ENCODE data around the gene SIGLECL1.
"Not testable (repeated sequence)": the region's sequence is repeated elsewhere in the genome, so short reads cannot be mapped to it uniquely, and the experiment has no call there.

The SIGLECL1 gene

GRCh38 chr19:51250786-51251467, at the start of gene SIGLECL1:
Gene SIGLECL1, plus strand, starts transcription at chr19:51251080. Its CDS starts 12,993 bp downstream, at chr19:51264073.
- no peak for DNase-seq (ENCODE audit: low read depth, low spot score)
- no peak for TF ChIP-seq ZNF274 (IDR thresholded peaks at IDR 0.05; ENCODE audit: low read depth, low read length)
- TF ChIP-seq YY1 (IDR thresholded peaks at IDR 0.05; ENCODE audit: insufficient read depth, insufficient read length), result no peak
- no peak for TF ChIP-seq SUZ12 (IDR thresholded peaks at IDR 0.05; ENCODE audit: extremely low read depth, insufficient read depth, insufficient read length)
- Histone ChIP-seq H3K4me3 (ENCODE audit: insufficient read length, low read depth) (no peak within 1 kb of the TSS), H3K4me1 (ENCODE audit: insufficient read depth, insufficient read length) (no peaks in the 10 kb centered on the region), H3K9ac (ENCODE audit: insufficient read length, low read depth) (no peak within 1 kb of the TSS), H3K9me3 (ENCODE audit: insufficient read depth, low read length) (peaks cover 8% of the 10 kb centered on the region; the same call in 1 of the 2 replicates), H3K27me3 (ENCODE audit: insufficient read depth, insufficient read length) (no peaks in the 10 kb centered on the region), H3K36me3 (ENCODE audit: insufficient read depth, insufficient read length, low read length) (no peaks in the 10 kb centered on the region)

- H3K4me3 ChIP-seq (ENCODE audit: insufficient read length, low read depth), result no peak overlapping the region
- no peaks in the 10 kb centered on the region for H3K27me3 ChIP-seq (ENCODE audit: insufficient read depth, insufficient read length)
- TF ChIP-seq SUZ12 (IDR thresholded peaks at IDR 0.05; ENCODE audit: extremely low read depth, insufficient read depth, insufficient read length) (no peak), ZNF274 (IDR thresholded peaks at IDR 0.05; ENCODE audit: low read depth, low read length) (no peak), YY1 (IDR thresholded peaks at IDR 0.05; ENCODE audit: insufficient read depth, insufficient read length) (no peak)
Observed at GRCh38 chr19:51201712-51202111, 49.2 kb upstream of the SIGLECL1 start.

GRCh38 chr19:51203916-51204315, 47.0 kb upstream of the SIGLECL1 start:
- Histone ChIP-seq H3K4me3 (ENCODE audit: insufficient read length, low read depth) (no peak overlapping the region), H3K4me1 (ENCODE audit: insufficient read depth, insufficient read length) (no peaks in the 10 kb centered on the region), H3K9ac (ENCODE audit: insufficient read length, low read depth) (no peak overlapping the region), H3K9me3 (ENCODE audit: insufficient read depth, low read length) (no peaks in the 10 kb centered on the region), H3K36me3 (ENCODE audit: insufficient read depth, insufficient read length, low read length) (no peaks in the 10 kb centered on the region), H3K27me3 (ENCODE audit: insufficient read depth, insufficient read length) (no peaks in the 10 kb centered on the region)
- no peak for DNase-seq (ENCODE audit: low read depth, low spot score)
- TF ChIP-seq SUZ12 (IDR thresholded peaks at IDR 0.05; ENCODE audit: extremely low read depth, insufficient read depth, insufficient read length), result no peak
- no peak for TF ChIP-seq ZNF274 (IDR thresholded peaks at IDR 0.05; ENCODE audit: low read depth, low read length)
- no peak for TF ChIP-seq YY1 (IDR thresholded peaks at IDR 0.05; ENCODE audit: insufficient read depth, insufficient read length)

More at GRCh38 chr19:51201712-51202111, 49.2 kb upstream of the SIGLECL1 start:
- H3K9ac ChIP-seq (ENCODE audit: insufficient read length, low read depth), result no peak overlapping the region
- H3K9me3 ChIP-seq (ENCODE audit: insufficient read depth, low read length), result no peaks in the 10 kb centered on the region
- H3K36me3 ChIP-seq (ENCODE audit: insufficient read depth, insufficient read length, low read length), result no peaks in the 10 kb centered on the region
- DNase-seq (ENCODE audit: low read depth, low spot score), result no peak
- H3K4me1 ChIP-seq (ENCODE audit: insufficient read depth, insufficient read length), result no peaks in the 10 kb centered on the region

DNA sequence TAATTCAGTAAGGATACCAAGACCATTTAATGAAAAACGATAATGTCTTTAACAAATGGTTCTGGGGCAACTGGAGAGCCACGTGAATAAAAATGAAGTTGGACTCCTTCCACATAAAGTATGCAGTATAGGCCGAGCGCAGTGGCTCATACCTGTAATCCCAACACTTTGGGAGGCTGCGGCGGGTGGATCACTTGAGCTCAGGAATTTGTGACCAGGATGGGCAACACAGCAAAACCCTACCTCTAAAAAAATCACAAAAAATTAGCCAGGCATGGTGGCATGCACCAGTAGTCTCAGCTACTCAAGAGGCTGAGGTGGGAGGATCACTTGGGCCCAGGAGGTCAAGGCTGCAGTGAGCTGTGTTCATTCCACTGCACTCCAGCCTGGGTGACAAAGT, 46.6 kb upstream of the SIGLECL1 start:
- no peaks in the 10 kb centered on the region for H3K36me3 ChIP-seq (ENCODE audit: insufficient read depth, insufficient read length, low read length)
- H3K9ac ChIP-seq (ENCODE audit: insufficient read length, low read depth), result no peak overlapping the region

GRCh38 chr19:51207747-51208146, 43.1 kb upstream of the SIGLECL1 start:
- Histone ChIP-seq H3K27me3 (ENCODE audit: insufficient read depth, insufficient read length) (no peaks in the 10 kb centered on the region), H3K4me1 (ENCODE audit: insufficient read depth, insufficient read length) (no peaks in the 10 kb centered on the region), H3K36me3 (ENCODE audit: insufficient read depth, insufficient read length, low read length) (no peaks in the 10 kb centered on the region), H3K9ac (ENCODE audit: insufficient read length, low read depth) (no peak overlapping the region), H3K9me3 (ENCODE audit: insufficient read depth, low read length) (no peaks in the 10 kb centered on the region), H3K4me3 (ENCODE audit: insufficient read length, low read depth) (no peak overlapping the region)
- TF ChIP-seq ZNF274 (IDR thresholded peaks at IDR 0.05; ENCODE audit: low read depth, low read length) (no peak), YY1 (IDR thresholded peaks at IDR 0.05; ENCODE audit: insufficient read depth, insufficient read length) (no peak)
- no peak for DNase-seq (ENCODE audit: low read depth, low spot score)

More for the DNA sequence above, 46.6 kb upstream of the SIGLECL1 start:
- no peaks in the 10 kb centered on the region for H3K4me1 ChIP-seq (ENCODE audit: insufficient read depth, insufficient read length)
- H3K27me3 ChIP-seq (ENCODE audit: insufficient read depth, insufficient read length), result no peaks in the 10 kb centered on the region
- no peak for DNase-seq (ENCODE audit: low read depth, low spot score)
- H3K4me3 ChIP-seq (ENCODE audit: insufficient read length, low read depth), result no peak overlapping the region
- TF ChIP-seq SUZ12 (IDR thresholded peaks at IDR 0.05; ENCODE audit: extremely low read depth, insufficient read depth, insufficient read length) (no peak), YY1 (IDR thresholded peaks at IDR 0.05; ENCODE audit: insufficient read depth, insufficient read length) (no peak), ZNF274 (IDR thresholded peaks at IDR 0.05; ENCODE audit: low read depth, low read length) (no peak)
- H3K9me3 ChIP-seq (ENCODE audit: insufficient read depth, low read length), result no peaks in the 10 kb centered on the region

GRCh38 chr19:51210191-51210784, 40.6 kb upstream of the SIGLECL1 start:
- Histone ChIP-seq H3K4me1 (ENCODE audit: insufficient read depth, insufficient read length) (no peaks in the 10 kb centered on the region), H3K4me3 (ENCODE audit: insufficient read length, low read depth) (no peak overlapping the region), H3K9ac (ENCODE audit: insufficient read length, low read depth) (no peak overlapping the region), H3K36me3 (ENCODE audit: insufficient read depth, insufficient read length, low read length) (no peaks in the 10 kb centered on the region), H3K9me3 (ENCODE audit: insufficient read depth, low read length) (no peaks in the 10 kb centered on the region), H3K27me3 (ENCODE audit: insufficient read depth, insufficient read length) (no peaks in the 10 kb centered on the region)
- no peak for DNase-seq (ENCODE audit: low read depth, low spot score)
- TF ChIP-seq SUZ12 (IDR thresholded peaks at IDR 0.05; ENCODE audit: extremely low read depth, insufficient read depth, insufficient read length) (no peak), ZNF274 (IDR thresholded peaks at IDR 0.05; ENCODE audit: low read depth, low read length) (no peak), YY1 (IDR thresholded peaks at IDR 0.05; ENCODE audit: insufficient read depth, insufficient read length) (no peak)

DNA sequence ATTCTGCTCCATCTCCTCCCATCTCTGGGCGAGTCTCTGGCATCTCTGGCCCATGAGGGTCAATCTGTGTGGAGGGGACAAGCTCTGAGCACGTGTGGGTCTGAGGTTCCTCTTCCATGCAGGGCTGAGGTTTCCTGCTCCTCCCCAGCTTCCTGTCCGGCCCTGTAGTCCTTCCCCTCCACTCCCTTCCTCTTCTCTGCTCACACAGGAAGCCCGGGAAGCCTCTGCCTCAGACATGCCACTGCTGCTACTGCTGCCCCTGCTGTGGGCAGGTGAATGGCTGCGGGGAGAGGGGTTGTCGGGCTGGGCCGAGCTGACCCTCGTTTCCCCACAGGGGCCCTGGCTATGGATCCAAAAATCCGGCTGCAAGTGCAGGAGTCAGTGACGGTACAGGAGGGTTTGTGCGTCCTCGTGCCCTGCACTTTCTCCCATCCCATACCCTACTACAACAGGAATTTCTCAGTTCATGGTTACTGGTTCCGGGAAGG, 40.0 kb upstream of the SIGLECL1 start:
- not testable (repeated sequence) for H3K27me3 ChIP-seq (ENCODE audit: insufficient read depth, insufficient read length); DNase-seq (ENCODE audit: low read depth, low spot score); H3K4me3 ChIP-seq (ENCODE audit: insufficient read length, low read depth); H3K36me3 ChIP-seq (ENCODE audit: insufficient read depth, insufficient read length, low read length); H3K9me3 ChIP-seq (ENCODE audit: insufficient read depth, low read length); H3K9ac ChIP-seq (ENCODE audit: insufficient read length, low read depth); H3K4me1 ChIP-seq (ENCODE audit: insufficient read depth, insufficient read length)

Measured in NT2/D1 (cell line).